Measurements from ENCODE around the gene FAM13C. TPM values are rescaled to one million over a fixed set of nuclear protein-coding genes. Genes with fewer than 3 reads are reported as not detected.

The FAM13C gene
- total RNA-seq, 1 donor from 2014 or later, result 7.8 TPM

GRCh38 chr10:59216178-59216869, 146.0 kb downstream of the FAM13C start:
- ATAC-seq, result no peak
- no peak for DNase-seq (ENCODE audit: missing footprints)
- intact Hi-C loops (cut with DNase I), result no loop called here

- intact Hi-C loops (cut with DNase I), result no loop called here
- DNase-seq (ENCODE audit: missing footprints) (no peak), ATAC-seq (no peak)
Observed at GRCh38 chr10:59214160-59214559, 148.2 kb downstream of the FAM13C start.

GRCh38 chr10:59212301-59212798, 150.0 kb downstream of the FAM13C start:
- ATAC-seq, result no peak
- intact Hi-C loops (cut with DNase I), result no loop called here
- DNase-seq (ENCODE audit: missing footprints), result no peak

- DNase-seq (ENCODE audit: missing footprints) (no peak), ATAC-seq (no peak)
- intact Hi-C loops (cut with DNase I), result no loop called here
Observed at GRCh38 chr10:59206204-59206720, 156.1 kb downstream of the FAM13C start.

Other genes starting within 250 kb of the FAM13C start
- gene PHYHIPL, start 185.9 kb downstream of the FAM13C start, total RNA-seq, result not detected